ENCODE data around the gene VCX3A. TPM values are rescaled to one million over a fixed set of nuclear protein-coding genes. Genes with fewer than 3 reads are reported as not detected.

Gene VCX3A
- polyA plus RNA-seq, 1 donor (not counting 4 experiments of a cell fraction or from before 2014, with no cell fraction given) = not detected

DNA sequence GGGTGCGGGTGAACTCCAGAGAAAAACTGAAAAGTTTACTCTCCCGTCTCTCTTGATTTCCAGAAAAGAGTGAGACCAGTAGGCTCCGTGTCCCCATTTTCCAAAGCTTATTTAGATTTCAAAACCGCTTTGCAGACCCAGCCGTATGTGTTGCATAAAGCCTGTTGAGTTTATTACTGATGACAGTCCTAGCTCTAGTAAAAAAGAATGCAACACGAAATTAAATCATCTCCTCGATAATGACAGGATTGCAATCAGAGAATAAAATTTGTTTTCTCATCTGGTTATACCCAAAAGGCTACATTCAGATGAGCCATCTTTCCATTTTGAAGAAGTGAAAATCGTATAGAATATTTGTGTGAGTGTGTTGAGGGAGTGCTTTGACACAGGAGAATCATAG, 16.1 kb upstream of the VCX3A start:
- H3K9me1 ChIP-seq (ENCODE audit: control insufficient read depth, extremely low read depth, insufficient read depth, low read length) = no peaks in the 10 kb centered on the region

DNA sequence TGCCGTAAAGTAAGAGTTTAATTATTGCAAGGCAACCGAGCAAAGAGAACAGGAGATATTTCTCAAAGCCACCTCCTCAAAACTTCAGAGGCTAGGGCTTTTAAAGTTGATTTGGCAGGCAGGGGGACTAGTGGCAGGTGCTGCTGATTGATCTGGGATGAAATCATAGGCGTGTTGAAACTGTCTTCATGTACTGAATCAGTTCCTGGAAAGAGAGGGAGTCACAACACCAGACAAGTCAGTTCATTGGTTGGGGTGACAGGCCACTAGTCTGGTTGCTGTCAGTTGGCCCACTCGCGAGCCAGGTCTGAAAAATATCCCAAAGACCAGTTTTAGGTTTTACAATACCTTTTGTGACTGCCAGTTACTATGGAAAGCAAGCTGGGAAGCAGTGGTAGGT, 10.8 kb upstream of the VCX3A start:
- no peaks in the 10 kb centered on the region for H4K20me1 ChIP-seq (ENCODE audit: control insufficient read depth, extremely low read depth, insufficient read depth, low read length)
- no peaks in the 10 kb centered on the region for H3K4me1 ChIP-seq (ENCODE audit: control insufficient read depth, extremely low read depth, insufficient read depth, low read length)
- dilution Hi-C loops (cut with MboI; ENCODE audit: extremely low pct_ligation_motif_present, low sequenced_read_pairs) = no loop called here
- H3K79me2 ChIP-seq (ENCODE audit: control insufficient read depth, insufficient read depth, low read length) = no peaks in the 10 kb centered on the region
- no peak overlapping the region for H3K9ac ChIP-seq (ENCODE audit: control insufficient read depth, extremely low read depth, insufficient read depth, low read length)
- DNase-seq (ENCODE audit: low read depth, low spot score) (no peak), FAIRE-seq (no peak)
- no peak overlapping the region for H3K4me3 ChIP-seq (ENCODE audit: control insufficient read depth in 2 of 3, extremely low read depth in 1 of 3, insufficient read depth in 2 of 3, low read depth in 1 of 3, low read length in 3 of 3)
- H2AFZ ChIP-seq (ENCODE audit: control insufficient read depth, low read length) = no peak overlapping the region
- no peak for TF ChIP-seq EZH2 (IDR thresholded peaks at IDR 0.05; ENCODE audit: low read length)
- TF ChIP-seq, protein P1, sequence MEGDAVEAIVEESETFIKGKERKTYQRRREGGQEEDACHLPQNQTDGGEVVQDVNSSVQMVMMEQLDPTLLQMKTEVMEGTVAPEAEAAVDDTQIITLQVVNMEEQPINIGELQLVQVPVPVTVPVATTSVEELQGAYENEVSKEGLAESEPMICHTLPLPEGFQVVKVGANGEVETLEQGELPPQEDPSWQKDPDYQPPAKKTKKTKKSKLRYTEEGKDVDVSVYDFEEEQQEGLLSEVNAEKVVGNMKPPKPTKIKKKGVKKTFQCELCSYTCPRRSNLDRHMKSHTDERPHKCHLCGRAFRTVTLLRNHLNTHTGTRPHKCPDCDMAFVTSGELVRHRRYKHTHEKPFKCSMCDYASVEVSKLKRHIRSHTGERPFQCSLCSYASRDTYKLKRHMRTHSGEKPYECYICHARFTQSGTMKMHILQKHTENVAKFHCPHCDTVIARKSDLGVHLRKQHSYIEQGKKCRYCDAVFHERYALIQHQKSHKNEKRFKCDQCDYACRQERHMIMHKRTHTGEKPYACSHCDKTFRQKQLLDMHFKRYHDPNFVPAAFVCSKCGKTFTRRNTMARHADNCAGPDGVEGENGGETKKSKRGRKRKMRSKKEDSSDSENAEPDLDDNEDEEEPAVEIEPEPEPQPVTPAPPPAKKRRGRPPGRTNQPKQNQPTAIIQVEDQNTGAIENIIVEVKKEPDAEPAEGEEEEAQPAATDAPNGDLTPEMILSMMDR (optimal IDR thresholded peaks at IDR 0.05 in 1 of 3, IDR thresholded peaks at IDR 0.05 in 1 of 3, conservative IDR thresholded peaks at IDR 0.05 in 1 of 3; ENCODE audit: extremely low read depth in 1 of 3, insufficient read depth in 2 of 3, low read length in 3 of 3) = no peak
- no peaks in the 10 kb centered on the region for H3K36me3 ChIP-seq (ENCODE audit: control insufficient read depth in 2 of 2, extremely low read depth in 1 of 2, insufficient read depth in 2 of 2, low read length in 2 of 2)
- H3K9me3 ChIP-seq (ENCODE audit: control insufficient read depth, low read depth, low read length) = no peaks in the 10 kb centered on the region
- no peaks in the 10 kb centered on the region for H3K9me1 ChIP-seq (ENCODE audit: control insufficient read depth, extremely low read depth, insufficient read depth, low read length)
- no peak overlapping the region for H3K4me2 ChIP-seq (ENCODE audit: control insufficient read depth, extremely low read depth, insufficient read depth, low read depth, low read length)
- no peaks in the 10 kb centered on the region for H3K27me3 ChIP-seq (ENCODE audit: control insufficient read depth, extremely low read depth, insufficient read depth, low read length)
- no peak overlapping the region for H3K27ac ChIP-seq (ENCODE audit: control insufficient read depth, insufficient read depth, low read length)

More for the DNA sequence above, 16.1 kb upstream of the VCX3A start:
- Histone ChIP-seq H3K4me2 (ENCODE audit: control insufficient read depth, extremely low read depth, insufficient read depth, low read depth, low read length) (no peak overlapping the region), H4K20me1 (ENCODE audit: control insufficient read depth, extremely low read depth, insufficient read depth, low read length) (no peaks in the 10 kb centered on the region), H3K4me3 (ENCODE audit: control insufficient read depth in 2 of 3, extremely low read depth in 1 of 3, insufficient read depth in 2 of 3, low read depth in 1 of 3, low read length in 3 of 3) (no peak overlapping the region), H3K9ac (ENCODE audit: control insufficient read depth, extremely low read depth, insufficient read depth, low read length) (no peak overlapping the region), H2AFZ (ENCODE audit: control insufficient read depth, low read length) (no peak overlapping the region), H3K36me3 (ENCODE audit: control insufficient read depth in 2 of 2, extremely low read depth in 1 of 2, insufficient read depth in 2 of 2, low read length in 2 of 2) (no peaks in the 10 kb centered on the region), H3K27me3 (ENCODE audit: control insufficient read depth, extremely low read depth, insufficient read depth, low read length) (no peaks in the 10 kb centered on the region), H3K9me3 (ENCODE audit: control insufficient read depth, low read depth, low read length) (no peaks in the 10 kb centered on the region), H3K4me1 (ENCODE audit: control insufficient read depth, extremely low read depth, insufficient read depth, low read length) (no peaks in the 10 kb centered on the region), H3K79me2 (ENCODE audit: control insufficient read depth, insufficient read depth, low read length) (no peaks in the 10 kb centered on the region), H3K27ac (ENCODE audit: control insufficient read depth, insufficient read depth, low read length) (no peak overlapping the region)
- dilution Hi-C loops (cut with MboI; ENCODE audit: extremely low pct_ligation_motif_present, low sequenced_read_pairs) = no loop called here
- no peak for TF ChIP-seq EZH2 (IDR thresholded peaks at IDR 0.05; ENCODE audit: low read length)
- TF ChIP-seq, protein P1 (optimal IDR thresholded peaks at IDR 0.05 in 1 of 3, IDR thresholded peaks at IDR 0.05 in 1 of 3, conservative IDR thresholded peaks at IDR 0.05 in 1 of 3; ENCODE audit: extremely low read depth in 1 of 3, insufficient read depth in 2 of 3, low read length in 3 of 3) = no peak
- DNase-seq (ENCODE audit: low read depth, low spot score) = no peak
- no peak for FAIRE-seq

Data from keratinocyte (primary cell).